Sigmoid colon (tissue), 7 donors: ENCODE measurements around the gene GRM8. TPM values are rescaled to one million over a fixed set of nuclear protein-coding genes. Genes with fewer than 3 reads are reported as not detected.

ENCODE experiments used
- DNase-seq: peaks from one replicate; pipeline ENCODE4 v3.0.0-alpha.2; 2019
- H3K27ac ChIP-seq, 4 donors: fragments of 200-600 bp; sonication (generic); one replicate each; pipeline ENCODE4 v1.5.1; 2016 to 2019; ENCODE audit warnings: mild to moderate bottlenecking in 1 of 4
- H3K27me3 ChIP-seq, 3 donors: fragments of 200-600 bp; sonication (generic); one replicate each; pipeline ENCODE4 v1.5.1; 2019; ENCODE audit warnings: mild to moderate bottlenecking in 1 of 3
- H3K36me3 ChIP-seq, 4 donors: fragments of 200-600 bp; sonication (generic); one replicate each; pipeline ENCODE4 v1.5.1; 2016 to 2019
- H3K4me1 ChIP-seq, 4 donors: fragments of 200-600 bp; sonication (generic); one replicate each; pipeline ENCODE4 v1.5.1; 2017 to 2019
- H3K4me3 ChIP-seq, 4 donors: fragments of 200-600 bp; sonication (generic); one replicate each; pipeline ENCODE4 v1.5.1; 2017 to 2019; ENCODE audit warnings: mild to moderate bottlenecking in 2 of 4, moderate library complexity in 1 of 4
- H3K9me3 ChIP-seq, 4 donors: fragments of 200-600 bp in 3 of 4; sonication (generic) in 3 of 4; one replicate each; pipeline versions ENCODE4 v1.5.1 to v1.6.1; 2013 to 2019
- CTCF ChIP-seq, 4 experiments: fragments of 450-650 bp in 3 of 4; fragments of 200-600 bp in 1 of 4; IDR thresholded peaks; one replicate each; pipeline ENCODE4 v1.5.1; 2016 to 2019; ENCODE audit warnings: antibody characterized with exemption in 4 of 4, mild to moderate bottlenecking in 3 of 4, moderate library complexity in 2 of 4
- EP300 ChIP-seq, 4 donors: sonication (generic); formaldehyde crosslinking; IDR thresholded peaks; one replicate each; pipeline ENCODE4 v1.6.1; 2017; ENCODE audit warnings: antibody characterized with exemption in 4 of 4
- POLR2A ChIP-seq, 2 donors: fragments of 450-650 bp; IDR thresholded peaks; one replicate each; pipeline ENCODE4 v1.6.1; 2016; ENCODE audit warnings: antibody characterized with exemption in 2 of 2, mild to moderate bottlenecking in 2 of 2, moderate library complexity in 2 of 2
- POLR2AphosphoS5 ChIP-seq, 4 donors: sonication (generic); formaldehyde crosslinking; IDR thresholded peaks; one replicate each; pipeline ENCODE4 v1.6.1; 2017; ENCODE audit warnings: antibody characterized with exemption in 4 of 4
- WGBS, 2 donors: extraction: QIAGEN DNeasy Blood & Tissue Kit; methylation state at CpG; one replicate each; pipeline ENCODE4 v1.1.7; 2013; 5-methylcytosine and 5-hydroxymethylcytosine counted together
- intact Hi-C: fragments of 100-400 bp; cut with DNase I; formaldehyde crosslinking; loops from one replicate; pipeline ENCODE4 v1.15.1; 2023
- polyA plus RNA-seq, 3 donors: library from polyadenylated mRNA; stranded (reverse); fragments of 200-250 nt; gene quantifications; one replicate each; pipeline ENCODE4 v1.2.3, GENCODE V29; 2013
- total RNA-seq, 4 donors: library from RNA; depleted of rRNA; stranded (reverse); fragments of >200 nt; gene quantifications; one replicate each; pipeline ENCODE4 v1.1.0, GENCODE V29; 2016
- donor health status: healthy with polysubstance abuse.
- donor health status: Bipolar disorder and iron deficiency.
- donor health status: healthy.

Gene GRM8
- total and polyA plus RNA-seq, 7 donors: 0.27 to 1.9 (median 0.55) TPM; not detected in 4

- no peaks in the 10 kb centered on the region for H3K36me3 ChIP-seq
- H3K4me3 ChIP-seq: no peak overlapping the region
- WGBS, 2 donors: 49 to 75% methylated on average over 2 of the region's 2 CpGs
- no peaks in the 10 kb centered on the region for H3K9me3 ChIP-seq
- H3K4me1 ChIP-seq: no peaks in the 10 kb centered on the region
- no peak for TF ChIP-seq POLR2AphosphoS5 (IDR thresholded peaks at IDR 0.05)
- TF ChIP-seq POLR2A (IDR thresholded peaks at IDR 0.05): no peak
- no peak for TF ChIP-seq EP300 (IDR thresholded peaks at IDR 0.05)
- no peak for TF ChIP-seq CTCF (IDR thresholded peaks at IDR 0.05)
- no peaks in the 10 kb centered on the region for H3K27me3 ChIP-seq
- H3K27ac ChIP-seq: no peak overlapping the region
- intact Hi-C loops: no loop called here
- DNase-seq: no peak
Observed at GRCh38 chr7:126511046-126511445, 741.7 kb downstream of the GRM8 start.

GRCh38 chr7:126501617-126502016 is 751.1 kb downstream of the GRM8 start:
- Histone ChIP-seq H3K36me3 (no peaks in the 10 kb centered on the region), H3K4me1 (no peaks in the 10 kb centered on the region), H3K27ac (no peak overlapping the region), H3K9me3 (no peaks in the 10 kb centered on the region), H3K27me3 (no peaks in the 10 kb centered on the region), H3K4me3 (no peak overlapping the region)
- TF ChIP-seq EP300 (IDR thresholded peaks at IDR 0.05): no peak
- TF ChIP-seq CTCF (IDR thresholded peaks at IDR 0.05): no peak
- no peak for TF ChIP-seq POLR2A (IDR thresholded peaks at IDR 0.05)
- no peak for TF ChIP-seq POLR2AphosphoS5 (IDR thresholded peaks at IDR 0.05)
- DNase-seq: no peak
- WGBS, 2 donors: 86 to 94% methylated on average over 2 of the region's 2 CpGs
- intact Hi-C loops: no loop called here

GRCh38 chr7:126499481-126499880 is 753.3 kb downstream of the GRM8 start:
- intact Hi-C loops: no loop called here
- Histone ChIP-seq H3K36me3 (no peaks in the 10 kb centered on the region), H3K9me3 (no peaks in the 10 kb centered on the region), H3K27me3 (no peaks in the 10 kb centered on the region), H3K4me1 (peaks cover 0 to 5% (median 0%) of the 10 kb centered on the region in 4 donors), H3K4me3 (no peak overlapping the region), H3K27ac (no peak overlapping the region)
- no peak for DNase-seq
- 84 to 90% methylated on average over 5 of the region's 5 CpGs for WGBS, 2 donors
- TF ChIP-seq EP300 (IDR thresholded peaks at IDR 0.05): no peak
- TF ChIP-seq CTCF (IDR thresholded peaks at IDR 0.05): no peak
- TF ChIP-seq POLR2AphosphoS5 (IDR thresholded peaks at IDR 0.05): no peak
- no peak for TF ChIP-seq POLR2A (IDR thresholded peaks at IDR 0.05)

DNA sequence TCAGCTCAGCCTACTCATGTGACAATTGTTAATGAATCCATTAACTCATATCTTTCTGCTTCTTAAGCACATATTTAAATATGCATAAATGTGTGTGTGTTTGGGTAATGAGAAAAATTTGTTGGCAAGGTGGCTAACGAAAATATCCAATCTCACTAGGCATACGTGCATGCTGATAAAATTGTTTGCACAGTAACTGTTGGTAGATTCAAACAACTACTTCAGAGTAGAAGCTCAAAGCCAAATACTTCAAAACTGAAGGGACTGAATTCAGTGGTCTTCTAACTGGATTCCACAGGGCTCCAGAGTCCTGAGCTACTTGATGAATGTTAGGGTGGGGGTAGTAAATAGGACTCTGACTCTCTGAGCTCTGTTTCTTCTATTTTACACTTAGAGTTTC is 757.0 kb downstream of the GRM8 start:
- DNase-seq: no peak
- 36 to 65% methylated on average over 2 of the region's 2 CpGs for WGBS, 2 donors

More for the DNA sequence above, 757.0 kb downstream of the GRM8 start:
- no peaks in the 10 kb centered on the region for H3K27me3 ChIP-seq
- no peak overlapping the region for H3K27ac ChIP-seq
- intact Hi-C loops: no loop called here
- H3K4me1 ChIP-seq: peaks cover 0 to 5% (median 0%) of the 10 kb centered on the region in 4 donors
- H3K36me3 ChIP-seq: no peaks in the 10 kb centered on the region
- TF ChIP-seq POLR2A (IDR thresholded peaks at IDR 0.05) (no peak), POLR2AphosphoS5 (IDR thresholded peaks at IDR 0.05) (no peak), CTCF (IDR thresholded peaks at IDR 0.05) (no peak), EP300 (IDR thresholded peaks at IDR 0.05) (no peak)
- H3K4me3 ChIP-seq: no peak overlapping the region
- H3K9me3 ChIP-seq: no peaks in the 10 kb centered on the region
